GM19043 (cell line): ENCODE data around the gene MPP4.
"Not testable (repeated sequence)": the region's sequence is repeated elsewhere in the genome, so short reads cannot be mapped to it uniquely, and the experiment has no call there.

Experiments used
- ATAC-seq: cut with Tn5 transposase; IDR thresholded peaks from one replicate; pipeline ENCODE4 v1.9.1; 2021; ENCODE audit warnings: low read depth; ENCODE audit not compliant: unreplicated experiment

MPP4 gene

GRCh38 chr2:201674298-201674697 lies 24.1 kb downstream of the MPP4 start:
- ATAC-seq = no peak

GRCh38 chr2:201673546-201673945 lies 24.9 kb downstream of the MPP4 start:
- no peak for ATAC-seq

GRCh38 chr2:201671205-201671604 lies 27.2 kb downstream of the MPP4 start:
- not testable (repeated sequence) for ATAC-seq

- ATAC-seq = no peak
Observed at GRCh38 chr2:201669865-201670264, 28.6 kb downstream of the MPP4 start.

- no peak for ATAC-seq
Observed at GRCh38 chr2:201668402-201668910, 30.0 kb downstream of the MPP4 start.

- ATAC-seq = no peak
Observed at GRCh38 chr2:201664334-201664733, 34.1 kb downstream of the MPP4 start.

GRCh38 chr2:201661366-201661765 lies 37.1 kb downstream of the MPP4 start:
- ATAC-seq = no peak

- no peak for ATAC-seq
Observed at GRCh38 chr2:201660293-201660895, 38.0 kb downstream of the MPP4 start.

- ATAC-seq = no peak
Observed at GRCh38 chr2:201656740-201657139, 41.7 kb downstream of the MPP4 start.

GRCh38 chr2:201656102-201656501 lies 42.3 kb downstream of the MPP4 start:
- ATAC-seq = no peak

GRCh38 chr2:201654616-201655384 lies 43.6 kb downstream of the MPP4 start:
- no peak for ATAC-seq

GRCh38 chr2:201653221-201653620 lies 45.2 kb downstream of the MPP4 start:
- ATAC-seq = no peak

- no peak for ATAC-seq
Observed at GRCh38 chr2:201649442-201649841, 49.0 kb downstream of the MPP4 start.

- ATAC-seq = no peak
Observed at GRCh38 chr2:201647431-201647830, 51.0 kb downstream of the MPP4 start.

GRCh38 chr2:201644001-201644400 lies 54.4 kb downstream of the MPP4 start:
- no peak for ATAC-seq

GRCh38 chr2:201643216-201643890 lies 55.1 kb downstream of the MPP4 start, which contains the start of gene TMEM237:
TSS of gene TMEM237 (minus strand) at chr2:201643503. CDS start at chr2:201643400, 103 bp downstream.
- peak; percentile 49 for ATAC-seq

- ATAC-seq = peak; percentile 55
Observed at GRCh38 chr2:201642579-201643215, 55.7 kb downstream of the MPP4 start.

GRCh38 chr2:201642086-201642578 lies 56.3 kb downstream of the MPP4 start:
- peak; percentile 40 for ATAC-seq

GRCh38 chr2:201639205-201639604 lies 59.2 kb downstream of the MPP4 start:
- no peak for ATAC-seq

- no peak for ATAC-seq
Observed at GRCh38 chr2:201638326-201638725, 60.1 kb downstream of the MPP4 start.
